ENCODE measurements around the gene ABITRAM.
A peak's percentile ranks its signal among the peaks of the same experiment; 100 is the strongest.
"Not testable (repeated sequence)": the region's sequence is repeated elsewhere in the genome, so short reads cannot be mapped to it uniquely, and the experiment has no call there.

Gene ABITRAM, protein sequence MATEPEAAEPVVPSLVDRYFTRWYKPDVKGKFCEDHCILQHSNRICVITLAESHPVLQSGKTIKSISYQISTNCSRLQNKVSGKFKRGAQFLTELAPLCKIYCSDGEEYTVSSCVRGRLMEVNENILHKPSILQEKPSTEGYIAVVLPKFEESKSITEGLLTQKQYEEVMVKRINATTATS

DNA sequence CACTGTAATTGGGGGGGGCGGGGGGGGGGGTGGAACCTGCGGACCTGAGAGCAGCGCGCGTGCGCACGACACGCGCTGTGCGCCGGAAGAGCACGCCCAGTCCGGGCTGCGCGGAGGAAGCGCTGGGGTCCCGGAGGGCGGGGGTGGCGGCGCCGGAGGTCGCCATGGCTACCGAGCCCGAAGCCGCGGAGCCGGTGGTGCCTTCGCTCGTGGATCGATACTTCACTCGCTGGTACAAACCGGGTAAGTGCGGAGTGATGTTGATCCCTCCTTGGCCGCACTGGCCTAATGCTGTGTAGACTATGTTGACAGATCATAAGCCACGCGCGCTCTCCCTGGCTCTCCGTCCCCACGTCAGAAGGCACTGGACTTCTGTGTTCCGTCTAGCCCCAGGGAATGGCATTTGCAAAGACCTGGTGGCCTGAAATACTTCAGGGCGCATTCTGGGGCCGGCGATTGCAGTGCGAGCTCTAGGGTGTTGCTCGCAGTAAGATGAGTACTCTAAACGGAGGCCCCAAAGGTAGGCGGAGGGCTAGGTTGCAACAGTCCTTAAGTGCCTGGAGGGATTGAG is at the start of gene ABITRAM:
ABITRAM (plus strand) TSS at position 78 of the 571 bp plus-strand sequence; CDS start at position 165, 87 bp downstream.
- DNase-seq = peak; percentile 54 to 66

DNA sequence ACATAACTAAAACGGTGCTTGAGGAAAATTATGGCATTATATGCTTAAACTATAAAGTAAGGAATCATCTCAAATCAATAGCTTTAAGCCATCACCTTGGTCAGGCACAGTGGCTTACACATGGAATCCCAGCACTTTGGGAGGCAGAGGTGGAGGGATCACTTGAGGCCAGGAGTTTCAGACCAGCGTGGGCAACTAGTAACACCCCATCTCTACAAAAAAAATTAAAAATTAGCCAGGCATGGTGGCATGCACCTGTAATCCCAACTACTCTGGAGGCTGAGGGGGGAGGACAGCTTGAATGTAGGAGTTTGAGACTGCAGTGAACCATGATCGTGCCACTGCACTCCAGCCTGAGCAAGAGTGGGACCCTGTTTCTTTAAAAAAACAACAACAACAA is 49.5 kb upstream of the ABITRAM start:
- no peak for DNase-seq

DNA sequence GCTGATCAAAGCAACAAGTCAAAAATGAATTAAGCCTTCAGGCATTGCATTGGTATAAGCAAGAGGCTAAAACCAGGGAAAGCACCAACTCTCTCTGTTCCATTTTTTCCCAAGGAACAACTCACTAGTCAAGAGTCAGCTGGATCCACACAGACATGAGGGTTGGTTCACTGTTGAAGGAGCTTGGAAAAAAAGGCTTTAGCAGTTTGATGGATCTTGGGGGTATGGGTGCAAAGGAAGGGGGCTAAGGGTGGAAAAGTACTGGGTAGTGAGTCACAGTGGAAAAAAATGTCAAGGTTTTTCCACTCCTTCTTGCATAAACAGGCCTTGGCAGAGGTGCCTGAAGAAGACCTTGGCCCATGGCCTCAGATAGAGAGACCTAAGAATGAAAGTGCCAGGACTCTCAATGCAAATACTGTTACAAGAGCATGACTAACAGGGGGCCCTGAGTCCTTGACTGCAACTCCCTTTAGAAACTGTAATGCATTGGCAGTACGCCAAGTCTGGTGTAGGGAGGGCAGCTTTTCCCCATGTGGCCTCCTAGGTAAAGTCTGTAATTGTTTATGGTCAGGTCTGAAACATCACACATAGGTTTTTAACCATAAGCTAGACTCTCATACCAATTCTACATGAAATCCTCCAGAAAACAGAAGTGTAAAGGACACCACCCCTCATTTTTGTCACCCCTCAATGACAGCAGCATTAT is 48.4 kb upstream of the ABITRAM start:
- peak; percentile 59 to 61 for DNase-seq

DNA sequence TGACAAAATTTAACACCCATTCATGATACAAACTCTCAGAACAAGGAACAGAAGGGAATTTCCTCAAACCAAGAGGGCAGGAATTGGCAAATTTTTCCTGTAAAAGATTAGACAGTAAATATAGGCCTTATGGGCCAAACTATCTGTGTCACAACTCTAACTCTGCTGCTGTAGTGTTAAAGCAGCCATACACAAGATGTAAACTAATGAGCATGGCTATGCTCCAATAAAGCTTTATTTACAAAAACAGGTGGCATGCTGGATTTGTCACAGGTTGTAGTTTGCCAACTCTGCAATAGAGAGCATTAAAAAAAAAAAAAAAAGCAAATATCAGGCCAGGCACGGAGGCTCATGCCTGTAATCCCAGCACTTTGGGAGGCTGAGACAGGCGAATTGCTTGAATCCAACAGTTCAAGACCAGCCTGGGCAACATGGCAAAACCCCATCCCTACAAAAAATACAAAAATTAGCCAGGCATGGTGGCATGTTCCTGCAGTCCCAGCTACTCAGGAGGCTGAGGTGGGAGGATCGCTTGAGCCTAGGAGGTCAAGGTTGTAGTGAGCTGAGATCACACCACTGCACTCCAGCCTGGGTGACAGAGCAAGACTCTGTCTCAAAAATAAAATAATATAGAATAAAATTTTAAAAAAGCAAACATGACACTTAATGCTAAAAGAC is 47.5 kb upstream of the ABITRAM start:
- DNase-seq = not testable (repeated sequence)

DNA sequence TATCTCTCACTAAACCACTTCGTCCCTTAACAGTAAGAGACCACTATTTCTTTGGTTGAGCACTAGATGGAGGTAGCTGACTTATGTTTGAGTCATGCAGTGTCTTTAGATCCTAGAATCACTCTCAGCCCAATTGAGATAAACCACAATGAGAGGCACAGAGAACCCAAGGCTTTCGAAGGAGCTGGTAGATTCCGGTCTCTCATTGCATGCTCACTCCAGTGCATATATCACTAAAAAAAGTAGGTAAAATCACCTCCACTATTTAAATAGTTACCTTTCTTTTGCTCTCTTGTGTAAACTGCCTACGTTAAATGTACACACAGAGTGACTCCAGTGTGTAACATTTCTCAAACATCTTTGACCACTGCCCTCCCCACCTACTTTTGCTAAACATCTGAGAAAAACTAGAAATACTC is 44.5 kb upstream of the ABITRAM start:
- no peak for DNase-seq

DNA sequence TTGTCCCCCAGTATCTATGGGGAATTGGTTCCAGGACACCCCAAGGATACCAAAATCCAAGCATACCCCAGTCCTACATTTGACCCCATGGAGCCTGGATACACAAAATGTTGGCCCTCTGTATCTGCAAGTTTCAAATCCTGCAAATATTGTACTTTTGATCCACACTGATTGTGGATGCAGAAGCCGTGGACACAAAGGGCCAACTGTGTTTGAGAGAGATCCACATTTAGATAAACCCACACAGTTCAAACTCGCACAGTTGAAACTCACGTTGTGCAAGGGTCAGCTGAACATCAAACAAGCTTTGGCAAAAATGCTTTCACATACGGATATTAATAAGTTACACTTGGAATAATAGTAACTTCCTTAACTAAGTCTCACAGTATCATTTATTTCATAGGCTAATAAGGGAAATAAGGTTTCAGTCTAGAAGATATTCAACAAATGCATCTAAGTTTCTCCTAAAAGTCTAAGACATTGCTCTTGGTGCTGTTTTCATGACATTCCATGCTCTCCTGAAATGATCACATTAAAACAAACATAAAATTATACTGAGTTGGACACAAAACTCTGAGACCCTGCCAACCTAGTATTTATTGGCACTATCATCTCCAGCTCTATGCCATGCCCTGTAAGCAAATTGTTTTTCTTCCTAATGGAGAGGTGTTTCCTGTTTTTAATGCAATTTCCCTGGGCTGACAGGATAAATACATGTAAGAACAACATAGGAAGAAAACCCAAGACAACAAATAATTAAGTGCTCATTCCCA is 39.8 kb upstream of the ABITRAM start:
- DNase-seq = no peak

DNA sequence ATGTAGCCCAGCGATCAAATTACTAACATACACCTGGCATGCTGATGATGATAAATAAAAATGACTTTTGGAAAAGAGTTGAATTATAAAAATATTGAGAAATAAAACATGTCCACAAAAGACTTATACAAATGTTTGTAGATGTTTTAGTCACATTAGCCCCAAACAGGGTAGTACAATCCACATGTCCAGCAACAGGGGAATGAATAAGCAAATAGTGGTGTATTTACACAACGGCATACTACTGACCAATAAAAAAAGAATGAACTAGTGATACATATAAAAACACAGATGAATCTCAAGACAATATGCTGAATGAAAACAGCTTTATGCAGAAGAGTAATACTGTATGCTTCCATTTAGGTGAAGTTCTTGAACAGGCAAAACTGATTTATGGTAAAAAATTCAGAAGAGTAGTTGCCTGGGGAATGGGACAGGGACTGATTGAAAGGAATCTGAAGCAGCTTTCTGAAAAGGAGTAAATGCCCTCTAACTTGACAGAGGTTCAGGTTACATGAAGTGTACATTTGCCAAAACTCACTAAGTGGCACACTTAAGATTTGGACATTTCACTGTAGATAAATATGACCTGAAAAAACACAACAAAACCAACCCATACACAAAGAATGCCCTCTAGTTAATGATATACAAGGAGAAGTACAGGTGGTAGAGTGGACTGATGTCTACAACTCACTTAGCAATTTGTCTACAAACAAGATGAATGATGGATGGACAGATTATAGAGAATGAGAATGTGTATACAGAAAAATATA is 36.7 kb upstream of the ABITRAM start:
- DNase-seq = no peak

DNA sequence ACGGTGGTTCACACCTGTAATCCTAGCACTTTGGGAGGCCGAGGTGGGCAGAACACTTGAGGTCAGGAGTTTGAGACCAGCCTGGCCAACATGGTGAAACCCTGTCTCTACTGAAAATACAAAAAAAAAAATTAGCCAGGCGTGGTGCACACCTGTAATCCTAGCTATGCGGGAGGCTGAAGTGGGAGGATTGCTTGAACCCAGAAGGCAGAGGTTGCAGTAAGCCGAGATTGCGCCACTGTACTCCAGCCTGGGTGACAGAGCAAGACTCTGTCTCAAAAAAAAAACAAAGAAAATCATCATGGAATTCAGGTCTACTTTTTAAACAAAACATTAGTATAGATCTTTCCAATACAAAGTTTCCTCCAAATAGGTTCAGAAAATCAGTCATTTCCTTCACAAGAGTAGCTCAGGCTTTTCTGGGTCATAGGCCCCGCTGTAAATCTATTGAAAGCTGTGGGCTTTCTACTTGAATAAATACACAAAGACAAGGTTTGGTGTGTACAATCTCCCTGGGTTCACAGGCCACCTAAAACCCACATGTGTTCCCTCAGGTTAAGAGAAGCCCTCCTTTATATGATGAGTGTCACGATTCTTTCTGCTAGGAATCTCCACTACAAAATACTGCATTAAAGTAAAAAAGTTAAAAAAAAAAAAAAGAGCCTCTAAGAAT is 35.0 kb upstream of the ABITRAM start:
- not testable (repeated sequence) for DNase-seq

DNA sequence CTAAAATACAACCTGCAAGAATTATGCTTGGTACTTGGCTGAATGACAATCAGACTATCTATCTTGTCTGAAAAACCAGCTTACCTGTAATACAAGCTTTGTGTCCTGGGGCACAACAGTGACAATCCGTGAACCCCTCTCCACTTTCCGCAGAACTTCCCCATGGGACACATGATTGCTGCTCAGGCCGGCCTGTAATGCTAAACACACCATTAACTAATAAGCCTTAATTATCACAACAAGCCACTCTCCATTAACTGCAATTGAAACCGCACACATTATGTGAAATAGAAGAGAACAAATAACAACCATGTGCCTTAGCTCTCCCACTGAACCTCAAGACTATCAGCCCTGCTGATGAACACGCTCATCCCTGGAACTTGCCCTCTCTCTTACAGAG is 34.0 kb upstream of the ABITRAM start:
- DNase-seq = no peak

DNA sequence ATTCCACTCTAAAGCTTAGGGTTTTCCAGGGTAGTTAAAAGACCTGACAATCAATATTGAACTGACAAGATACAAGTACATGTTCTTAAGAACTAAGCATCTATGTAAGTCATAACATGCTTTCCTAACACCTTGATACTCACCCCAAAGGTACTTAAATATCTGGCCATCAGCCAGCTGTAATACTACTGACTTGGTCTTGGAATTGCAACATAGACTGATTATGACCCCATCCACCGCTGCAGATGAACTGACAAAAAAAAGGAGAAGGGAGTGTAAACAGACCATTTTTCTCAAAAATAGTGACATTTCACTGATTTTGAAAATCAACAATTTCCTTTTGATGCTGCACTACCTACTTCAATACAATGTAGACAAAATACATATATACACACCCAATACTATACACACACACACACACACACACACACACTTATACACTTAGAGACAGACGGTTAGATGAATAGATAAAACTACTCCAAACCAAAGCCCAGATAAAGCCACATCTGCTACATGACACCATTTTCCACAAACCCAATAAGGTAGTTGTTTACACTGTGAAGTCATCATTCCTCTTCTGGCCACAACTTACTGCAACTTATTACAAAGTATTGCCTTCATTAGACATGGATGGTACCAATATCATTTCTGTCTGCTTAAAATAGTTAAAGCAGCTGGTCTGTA is 30.6 kb upstream of the ABITRAM start:
- no peak for DNase-seq

DNA sequence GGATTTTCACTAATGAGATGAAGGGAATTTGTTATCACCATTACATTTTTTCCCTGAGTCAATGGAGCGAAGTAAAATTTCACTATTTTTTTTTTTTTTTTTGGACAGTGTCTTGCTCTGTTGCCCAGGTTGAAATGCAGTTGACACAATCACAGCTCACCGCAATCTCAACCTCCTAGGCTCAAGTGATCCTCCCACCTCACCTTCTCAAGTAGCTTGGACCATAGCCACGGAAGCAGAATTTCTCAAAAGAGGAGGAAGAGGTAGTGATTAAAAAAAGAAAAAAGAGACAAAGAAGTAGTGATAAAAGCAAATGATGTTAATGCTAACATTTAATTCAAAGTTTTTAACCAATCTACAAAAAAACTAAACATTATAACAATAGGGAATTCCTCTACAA is 30.0 kb upstream of the ABITRAM start:
- no peak for DNase-seq

DNA sequence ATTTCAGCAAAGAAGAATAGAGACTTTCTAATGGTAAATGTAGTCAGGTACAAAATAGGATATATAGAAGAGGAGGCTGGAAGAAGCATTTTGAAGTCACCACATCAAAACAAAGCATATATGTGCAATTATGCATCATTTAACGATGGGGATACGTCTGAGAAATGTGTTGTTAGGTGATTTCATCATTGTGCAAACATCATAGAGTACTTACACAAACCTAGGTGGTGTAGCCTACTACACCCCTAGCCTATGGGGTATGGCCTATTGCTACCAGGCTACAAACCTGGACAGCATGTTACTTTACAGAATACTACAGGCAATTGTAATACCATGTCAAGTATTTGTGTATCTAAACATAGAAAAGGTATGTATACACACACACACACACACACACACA is 28.7 kb upstream of the ABITRAM start:
- no peak for DNase-seq

DNA sequence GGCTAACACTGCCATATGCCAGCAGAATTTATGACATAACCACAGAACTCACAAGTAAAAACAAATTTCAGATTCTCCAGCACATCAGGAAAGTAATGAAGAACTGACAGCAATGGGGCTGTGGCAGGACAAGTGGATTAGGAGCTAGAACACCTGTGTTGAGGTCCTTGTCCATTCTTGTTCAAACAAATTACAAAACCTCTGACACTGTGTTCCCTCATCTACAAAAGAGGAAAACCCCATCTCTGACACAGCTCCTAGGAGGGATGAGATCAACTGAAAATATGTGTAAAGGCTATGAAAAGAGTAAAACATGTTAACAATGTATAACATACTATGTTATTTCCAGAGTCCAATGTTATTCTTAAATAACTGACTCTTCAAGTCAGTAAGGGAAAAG is 23.8 kb upstream of the ABITRAM start:
- no peak for DNase-seq

DNA sequence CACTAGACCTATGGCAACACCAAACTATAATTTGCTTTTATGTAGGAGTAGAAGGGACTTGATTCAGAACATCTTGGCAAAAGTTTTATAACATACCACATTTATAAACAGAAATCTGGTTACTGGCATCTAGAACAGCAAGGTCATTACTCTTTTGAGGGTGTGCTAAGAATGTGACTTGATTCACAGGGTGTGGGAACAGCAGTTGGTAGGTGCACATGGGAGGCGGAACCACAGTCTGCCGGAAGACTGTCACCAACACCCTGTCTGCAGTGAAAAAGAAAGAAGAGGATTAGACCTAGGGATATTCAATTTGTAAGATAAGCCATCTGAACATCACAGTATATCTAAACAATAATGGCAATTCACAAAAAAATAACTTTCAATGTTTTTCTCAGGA is 23.3 kb upstream of the ABITRAM start:
- no peak for DNase-seq

DNA sequence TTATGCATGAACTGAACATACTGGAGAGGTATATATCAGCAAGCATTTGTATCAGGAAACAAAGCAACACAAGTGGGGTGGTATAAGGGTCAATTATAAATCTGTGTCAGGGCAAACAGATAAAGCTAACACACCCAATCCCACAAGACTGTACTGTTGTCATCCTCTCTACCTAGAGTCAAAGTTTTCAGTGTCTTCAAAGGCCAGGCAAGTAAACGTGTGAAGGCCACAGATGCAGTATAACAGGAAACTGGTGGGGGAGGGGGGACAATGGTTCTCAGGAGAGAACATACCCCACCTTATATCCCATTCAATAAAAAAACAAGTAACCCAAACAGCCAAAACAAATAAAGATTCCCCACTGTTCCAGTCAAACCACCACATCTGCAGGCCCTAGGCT is 22.4 kb upstream of the ABITRAM start:
- no peak for DNase-seq

DNA sequence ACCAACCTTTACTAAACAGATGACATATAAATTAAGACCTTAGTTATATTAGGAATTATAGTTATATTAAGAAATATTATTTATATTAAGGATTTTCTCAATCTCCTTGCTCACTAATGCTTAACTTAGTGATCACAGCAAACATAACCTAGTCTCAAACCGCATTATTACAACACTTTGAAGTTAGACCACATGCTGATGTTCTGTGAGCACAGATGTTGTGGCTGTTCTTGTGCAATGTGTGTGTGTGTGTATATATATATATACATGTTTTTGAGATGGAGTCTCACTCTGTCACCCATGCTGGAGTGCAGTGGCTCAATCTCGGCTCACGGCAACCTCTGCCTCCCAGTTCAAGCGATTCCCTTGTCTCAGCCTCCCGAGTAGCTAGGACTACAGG is 20.8 kb upstream of the ABITRAM start:
- no peak for DNase-seq

DNA sequence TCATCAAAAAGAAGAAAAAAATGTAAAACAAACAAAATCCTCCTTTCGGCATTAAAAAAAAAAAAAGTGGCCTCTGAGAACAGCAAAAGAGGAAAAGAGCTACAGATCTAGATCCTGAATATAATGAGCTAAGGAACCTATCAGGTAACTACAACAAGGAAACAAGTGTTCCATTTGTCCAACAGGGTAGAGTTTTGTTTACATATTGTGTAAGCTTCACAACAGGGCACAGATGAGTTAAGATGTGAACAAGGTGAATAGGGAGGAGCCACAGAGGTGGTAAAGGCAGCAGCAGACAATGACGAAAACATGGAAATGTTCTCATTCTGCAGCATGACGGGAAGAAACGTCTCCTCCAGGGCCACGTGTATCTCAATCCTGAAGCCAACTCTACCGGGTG is 14.7 kb upstream of the ABITRAM start:
- no peak for DNase-seq

DNA sequence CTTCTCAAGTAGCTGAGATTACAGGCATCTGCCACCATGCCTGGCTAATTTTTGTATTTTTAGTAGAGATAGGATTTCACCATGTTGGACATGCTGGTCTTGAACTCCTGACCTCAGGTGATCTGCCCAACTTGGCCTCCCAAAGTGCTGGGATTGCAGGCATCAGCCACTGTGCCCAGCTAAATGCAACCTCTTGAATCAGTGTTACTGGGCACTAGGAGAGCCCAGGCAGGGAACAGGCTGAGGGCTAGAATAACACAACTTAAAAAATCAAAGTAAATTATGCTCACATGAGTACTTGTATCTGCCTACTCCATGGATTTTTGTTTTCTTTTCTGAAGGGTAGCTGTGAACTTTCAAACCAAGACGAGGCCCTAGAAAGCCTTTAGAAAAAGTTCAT is 13.8 kb upstream of the ABITRAM start:
- DNase-seq = not testable (repeated sequence)

DNA sequence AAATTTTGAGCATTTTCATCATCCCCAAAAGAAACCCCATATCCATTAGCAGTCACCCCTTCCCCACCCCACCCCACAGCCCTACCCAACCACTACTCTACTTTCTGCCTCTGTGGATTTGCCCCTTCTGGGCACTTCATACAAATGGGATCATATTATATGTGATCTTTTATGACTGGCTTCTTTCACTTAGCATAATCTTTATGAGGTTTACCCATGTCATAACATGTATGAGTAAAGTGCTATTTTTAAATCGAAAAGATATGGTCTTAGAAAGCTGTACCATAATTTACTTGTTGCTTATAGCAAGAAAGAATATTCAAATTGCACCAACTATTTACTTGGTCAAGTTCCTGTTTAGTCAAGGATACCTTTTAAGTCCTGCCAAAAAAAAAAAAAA is 13.0 kb upstream of the ABITRAM start:
- no peak for DNase-seq

DNA sequence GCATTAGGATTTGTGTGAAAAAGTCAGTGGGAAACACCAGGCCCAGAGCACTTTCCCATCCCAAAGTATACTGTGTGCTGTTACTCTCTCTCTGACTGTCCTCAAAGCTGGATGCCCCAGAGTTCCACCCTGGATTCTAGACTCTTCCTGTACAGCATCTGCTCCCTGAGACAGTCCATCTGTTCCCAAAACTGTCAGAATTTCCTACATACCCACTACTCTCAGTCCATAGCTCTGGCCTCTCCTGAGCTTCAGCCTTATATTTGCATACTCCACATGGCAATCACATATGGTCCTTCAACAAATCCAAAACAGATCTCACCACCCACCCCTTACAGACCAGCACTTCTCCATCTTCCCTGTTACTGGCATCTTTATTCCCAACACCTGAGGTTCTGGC is 9.7 kb upstream of the ABITRAM start:
- no peak for DNase-seq

DNA sequence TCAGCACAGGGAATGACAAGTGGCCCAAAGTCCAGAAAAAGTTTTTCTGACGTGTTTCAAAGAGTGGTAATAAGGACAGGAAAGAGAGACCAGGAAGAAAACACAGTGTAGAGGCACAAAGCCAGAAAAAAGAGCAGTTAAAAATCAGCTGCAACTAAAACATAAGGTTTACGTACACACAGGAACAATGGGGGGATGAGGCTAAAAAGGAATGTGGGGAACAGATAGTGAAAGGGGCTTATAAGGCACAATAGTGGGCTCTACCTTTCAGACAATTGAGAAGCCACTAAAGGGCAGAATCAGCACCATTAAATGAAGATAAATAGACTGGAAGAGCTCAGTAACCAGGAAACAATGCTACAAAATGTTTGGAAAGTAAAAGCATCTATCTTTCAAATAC is 5.8 kb upstream of the ABITRAM start:
- DNase-seq = no peak

Measured in stimulated activated CD4-positive, alpha-beta T cell treated with anti-CD3 and anti-CD28 coated beads, Interleukin-2, amount 100 ng/mL, for 48 hours (primary cell).